Astrocyte of the spinal cord (primary cell): ENCODE results near the gene EXOC3L2.

Experiments
- DNase-seq: peaks from one replicate; pipeline ENCODE4 v3.0.0; 2011; ENCODE audit warnings: low read depth, low spot score
- H3K4me3 ChIP-seq: 2 replicates; pipeline ENCODE4 v1.5.1; 2011; ENCODE audit warnings: low read depth, mild to moderate bottlenecking, low read length, moderate library complexity
- CTCF ChIP-seq: IDR thresholded peaks from 2 replicates; pipeline ENCODE4 v1.5.1; 2012; ENCODE audit warnings: low read depth, mild to moderate bottlenecking, low read length, inconsistent platforms
- in situ Hi-C: cut with HindIII; loops from 2 replicates; pipeline ENCODE4 v1.10.0; 2017; ENCODE audit warnings: low sequenced_read_pairs

Gene EXOC3L2

GRCh38 chr19:45224645-45225044 is 20.6 kb downstream of the EXOC3L2 start:
- no peak overlapping the region for H3K4me3 ChIP-seq
- in situ Hi-C loops = no loop called here
- DNase-seq = no peak
- TF ChIP-seq CTCF = no peak

GRCh38 chr19:45223879-45224278 is 21.3 kb downstream of the EXOC3L2 start:
- no peak for DNase-seq
- in situ Hi-C loops = no loop called here

GRCh38 chr19:45222724-45223123 is 22.5 kb downstream of the EXOC3L2 start:
- H3K4me3 ChIP-seq = no peak overlapping the region
- DNase-seq = no peak
- in situ Hi-C loops = no loop called here
- no peak for TF ChIP-seq CTCF

More at GRCh38 chr19:45223879-45224278, 21.3 kb downstream of the EXOC3L2 start:
- H3K4me3 ChIP-seq = no peak overlapping the region
- TF ChIP-seq CTCF = no peak

- DNase-seq = no peak
- TF ChIP-seq CTCF = no peak
- in situ Hi-C loops = no loop called here
- no peak overlapping the region for H3K4me3 ChIP-seq
These were observed 26.1 kb downstream of the EXOC3L2 start for GRCh38 chr19:45218911-45219743.

- TF ChIP-seq CTCF = no peak
- DNase-seq = no peak
- in situ Hi-C loops = no loop called here
- no peak overlapping the region for H3K4me3 ChIP-seq
These were observed 26.8 kb downstream of the EXOC3L2 start for GRCh38 chr19:45218426-45218825.

GRCh38 chr19:45217957-45218334 is 27.3 kb downstream of the EXOC3L2 start:
- DNase-seq = no peak
- no peak overlapping the region for H3K4me3 ChIP-seq
- no peak for TF ChIP-seq CTCF
- in situ Hi-C loops = no loop called here
